HG03103 (cell line): ENCODE data around the gene STAT5B.

Experiments
- ATAC-seq: cut with Tn5 transposase; IDR thresholded peaks from one replicate; pipeline ENCODE4 v1.9.1; 2021; ENCODE audit warnings: low read depth; ENCODE audit not compliant: unreplicated experiment

The STAT5B gene

GRCh38 chr17:42159796-42160530, 116.2 kb downstream of the STAT5B start:
- ATAC-seq = no peak

GRCh38 chr17:42155614-42156045, 120.6 kb downstream of the STAT5B start:
- ATAC-seq = no peak

DNA sequence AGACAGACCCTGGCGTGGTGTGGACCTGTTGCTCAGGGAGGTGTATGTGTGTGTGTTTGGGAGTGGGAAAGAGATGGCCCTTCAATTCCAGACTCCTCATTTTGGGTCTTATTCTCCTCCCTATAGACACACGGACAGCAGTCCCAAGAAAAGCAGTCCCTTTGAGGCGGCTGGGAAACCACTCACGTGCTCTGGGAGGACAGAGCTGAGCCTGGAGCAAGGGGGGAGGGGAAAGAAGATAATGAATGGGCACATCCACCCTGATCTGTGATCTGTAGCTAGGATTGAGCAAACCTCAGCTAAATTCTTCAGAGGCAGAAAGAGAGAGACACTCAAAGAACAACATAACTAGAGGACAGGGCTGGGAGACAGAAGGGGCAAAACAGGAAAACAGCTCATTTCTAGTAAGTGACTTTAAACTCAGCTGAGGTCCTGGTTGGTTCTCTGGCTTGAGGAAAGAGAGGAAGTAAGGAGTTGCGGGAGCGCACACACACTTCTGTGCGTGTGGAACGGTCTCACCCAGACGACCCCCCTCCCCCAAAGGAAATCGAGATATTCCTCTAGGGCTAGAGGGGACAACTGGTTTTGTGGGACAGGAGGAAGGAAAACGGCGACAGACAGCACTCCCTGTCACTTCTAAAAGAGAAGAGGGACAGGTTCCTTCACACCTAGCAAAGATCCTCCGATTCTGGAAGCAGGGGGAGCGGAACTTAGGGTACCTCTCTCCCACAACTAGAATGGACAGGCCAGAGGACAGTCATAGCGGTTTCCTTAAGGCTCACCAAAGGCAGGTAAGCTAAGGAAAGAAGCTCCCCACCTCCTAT, 122.1 kb downstream of the STAT5B start:
- no peak for ATAC-seq
